GM18505 (cell line): ENCODE data around the gene TSTD2.

Source experiments
- ATAC-seq: cut with Tn5 transposase; IDR thresholded peaks from one replicate; pipeline ENCODE4 v1.9.1; 2021; ENCODE audit not compliant: unreplicated experiment
- POLR2A ChIP-seq: IDR thresholded peaks from 4 replicates; pipeline ENCODE4 v1.6.1; 2011; ENCODE audit warnings: borderline replicate concordance; ENCODE audit not compliant: insufficient read depth, insufficient read length; ENCODE audit errors: extremely low read depth

TSTD2 gene

DNA sequence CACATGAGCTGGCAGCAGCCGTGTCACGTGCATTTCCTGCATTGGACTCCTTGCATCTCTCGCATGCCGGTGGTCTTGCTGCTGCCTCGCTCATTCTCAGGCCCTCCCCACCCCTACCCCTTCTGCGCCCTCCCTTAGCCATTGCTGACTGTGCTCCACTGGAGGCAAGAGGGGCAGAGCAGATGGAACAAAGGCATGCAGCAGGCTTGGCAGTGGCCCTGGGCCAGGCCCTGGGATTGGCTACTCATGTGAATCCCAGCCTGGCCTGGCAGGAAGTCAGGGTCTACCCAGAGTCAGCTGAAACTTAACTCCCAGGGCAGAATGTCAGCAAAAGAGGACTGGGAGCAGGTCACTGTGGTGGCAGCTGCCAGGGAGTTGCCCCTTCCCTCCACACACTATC lies 62.3 kb downstream of the TSTD2 start:
- ATAC-seq: no peak
- TF ChIP-seq POLR2A: no peak

GRCh38 chr9:97568461-97569275 lies 64.5 kb downstream of the TSTD2 start:
- ATAC-seq: no peak

DNA sequence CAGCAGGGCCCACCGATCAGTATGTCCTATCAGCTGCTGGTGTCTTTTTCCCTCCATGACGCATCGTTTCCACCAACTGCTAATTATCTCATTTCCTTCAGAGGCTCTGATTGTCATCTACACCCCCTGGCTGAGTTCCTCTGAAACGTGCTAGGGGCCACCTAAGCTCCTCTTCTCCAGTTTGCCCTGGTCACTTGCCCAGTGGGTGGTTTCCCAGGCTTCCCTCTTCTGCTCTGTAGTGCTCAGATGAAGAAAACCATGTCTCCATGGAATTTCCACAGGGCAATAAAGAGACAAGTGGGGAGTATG lies 65.3 kb downstream of the TSTD2 start:
- no peak for TF ChIP-seq POLR2A
- ATAC-seq: no peak

More at GRCh38 chr9:97568461-97569275, 64.5 kb downstream of the TSTD2 start:
- TF ChIP-seq POLR2A: no peak

- no peak for TF ChIP-seq POLR2A
Measured at GRCh38 chr9:97567182-97567893, 65.8 kb downstream of the TSTD2 start.

GRCh38 chr9:97565262-97565661 lies 67.9 kb downstream of the TSTD2 start:
- TF ChIP-seq POLR2A: no peak
- ATAC-seq: no peak

More at GRCh38 chr9:97567182-97567893, 65.8 kb downstream of the TSTD2 start:
- ATAC-seq: no peak

GRCh38 chr9:97564291-97565175 lies 68.6 kb downstream of the TSTD2 start:
- no peak for ATAC-seq
- TF ChIP-seq POLR2A: no peak

- TF ChIP-seq POLR2A: no peak
- ATAC-seq: no peak
Measured at GRCh38 chr9:97563458-97564135, 69.6 kb downstream of the TSTD2 start.

- ATAC-seq: no peak
- no peak for TF ChIP-seq POLR2A
Measured at GRCh38 chr9:97562542-97562941, 70.6 kb downstream of the TSTD2 start.

GRCh38 chr9:97561501-97561900 lies 71.7 kb downstream of the TSTD2 start:
- no peak for ATAC-seq
- TF ChIP-seq POLR2A: no peak

DNA sequence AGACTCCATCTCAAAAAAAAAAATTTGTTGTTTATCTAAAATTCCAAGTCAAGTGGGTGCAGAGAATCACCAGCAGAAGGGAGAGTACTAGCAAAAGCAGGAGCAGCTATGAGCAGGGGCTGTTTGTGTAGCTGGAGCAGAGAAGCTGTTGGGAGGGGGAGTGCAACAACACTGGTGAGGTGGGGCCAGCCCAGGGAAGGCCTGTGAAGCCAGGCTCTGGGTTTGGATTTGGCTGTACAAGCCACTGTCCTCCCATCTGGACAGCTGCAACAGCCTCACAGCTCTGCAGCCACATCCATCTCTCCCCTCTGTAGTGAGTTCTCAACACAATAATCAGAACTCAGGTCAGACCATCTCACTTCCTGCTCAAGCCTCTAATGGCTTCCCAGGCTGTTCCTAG lies 72.3 kb downstream of the TSTD2 start:
- ATAC-seq: no peak
- TF ChIP-seq POLR2A: no peak

DNA sequence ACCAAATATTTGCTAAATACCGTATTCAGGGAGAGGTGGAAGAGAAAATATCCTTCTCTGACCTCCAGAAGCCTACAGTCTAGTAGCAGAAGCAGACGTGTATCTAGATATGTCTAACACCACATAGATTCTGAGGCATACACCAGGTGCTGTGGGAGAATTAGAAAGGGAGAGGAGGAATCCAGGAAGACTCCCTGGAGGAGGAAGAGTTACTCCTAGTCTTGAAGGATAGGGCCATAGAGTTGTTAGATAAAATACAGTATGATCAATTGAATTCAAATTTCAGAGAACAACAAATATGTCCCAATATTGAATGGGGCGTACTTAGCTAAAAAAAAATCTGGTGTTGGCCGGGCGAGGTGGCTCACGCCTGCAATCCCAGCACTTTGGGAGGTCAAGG lies 73.0 kb downstream of the TSTD2 start:
- TF ChIP-seq POLR2A: no peak
- no peak for ATAC-seq

GRCh38 chr9:97559111-97559514 lies 74.1 kb downstream of the TSTD2 start:
- peak; percentile 65 for ATAC-seq

GRCh38 chr9:97558701-97559101 lies 74.5 kb downstream of the TSTD2 start:
- no peak for TF ChIP-seq POLR2A
- peak; percentile 23 for ATAC-seq

More at GRCh38 chr9:97559111-97559514, 74.1 kb downstream of the TSTD2 start:
- TF ChIP-seq POLR2A: no peak
